ENCODE measurements around the gene PCK1.

Gene PCK1

GRCh38 chr20:57567471-57568079 is 6.7 kb downstream of the PCK1 start:
- no peak overlapping the region for H3K4me3 ChIP-seq (ENCODE audit: low read depth, low read length)
- no peak for TF ChIP-seq CTCF (IDR thresholded peaks at IDR 0.05; ENCODE audit: insufficient read depth, low read depth, low read length, missing control alignments)
- no peak for DNase-seq (ENCODE audit: low read depth)

GRCh38 chr20:57568088-57568896 is 7.4 kb downstream of the PCK1 start:
- TF ChIP-seq CTCF (IDR thresholded peaks at IDR 0.05; ENCODE audit: insufficient read depth, low read depth, low read length, missing control alignments) = no peak
- no peak overlapping the region for H3K4me3 ChIP-seq (ENCODE audit: low read depth, low read length)
- DNase-seq (ENCODE audit: low read depth) = no peak

GRCh38 chr20:57568960-57569359 is 8.1 kb downstream of the PCK1 start:
- no peak overlapping the region for H3K4me3 ChIP-seq (ENCODE audit: low read depth, low read length)
- no peak for DNase-seq (ENCODE audit: low read depth)
- no peak for TF ChIP-seq CTCF (IDR thresholded peaks at IDR 0.05; ENCODE audit: insufficient read depth, low read depth, low read length, missing control alignments)

GRCh38 chr20:57570145-57570850 is 9.4 kb downstream of the PCK1 start:
- H3K4me3 ChIP-seq (ENCODE audit: low read depth, low read length) = no peak overlapping the region
- no peak for DNase-seq (ENCODE audit: low read depth)
- no peak for TF ChIP-seq CTCF (IDR thresholded peaks at IDR 0.05; ENCODE audit: insufficient read depth, low read depth, low read length, missing control alignments)

GRCh38 chr20:57570920-57571319 is 10.0 kb downstream of the PCK1 start:
- no peak overlapping the region for H3K4me3 ChIP-seq (ENCODE audit: low read depth, low read length)
- no peak for DNase-seq (ENCODE audit: low read depth)
- no peak for TF ChIP-seq CTCF (IDR thresholded peaks at IDR 0.05; ENCODE audit: insufficient read depth, low read depth, low read length, missing control alignments)

- no peak for DNase-seq (ENCODE audit: low read depth)
- H3K4me3 ChIP-seq (ENCODE audit: low read depth, low read length) = no peak overlapping the region
- TF ChIP-seq CTCF (IDR thresholded peaks at IDR 0.05; ENCODE audit: insufficient read depth, low read depth, low read length, missing control alignments) = no peak
Measured at GRCh38 chr20:57571782-57572416, 11.0 kb downstream of the PCK1 start.

All from GM12865 (cell line).